ENCODE measurements around the gene ZNF595.
"Not testable (repeated sequence)": the region's sequence is repeated elsewhere in the genome, so short reads cannot be mapped to it uniquely, and the experiment has no call there.

ZNF595 gene

DNA sequence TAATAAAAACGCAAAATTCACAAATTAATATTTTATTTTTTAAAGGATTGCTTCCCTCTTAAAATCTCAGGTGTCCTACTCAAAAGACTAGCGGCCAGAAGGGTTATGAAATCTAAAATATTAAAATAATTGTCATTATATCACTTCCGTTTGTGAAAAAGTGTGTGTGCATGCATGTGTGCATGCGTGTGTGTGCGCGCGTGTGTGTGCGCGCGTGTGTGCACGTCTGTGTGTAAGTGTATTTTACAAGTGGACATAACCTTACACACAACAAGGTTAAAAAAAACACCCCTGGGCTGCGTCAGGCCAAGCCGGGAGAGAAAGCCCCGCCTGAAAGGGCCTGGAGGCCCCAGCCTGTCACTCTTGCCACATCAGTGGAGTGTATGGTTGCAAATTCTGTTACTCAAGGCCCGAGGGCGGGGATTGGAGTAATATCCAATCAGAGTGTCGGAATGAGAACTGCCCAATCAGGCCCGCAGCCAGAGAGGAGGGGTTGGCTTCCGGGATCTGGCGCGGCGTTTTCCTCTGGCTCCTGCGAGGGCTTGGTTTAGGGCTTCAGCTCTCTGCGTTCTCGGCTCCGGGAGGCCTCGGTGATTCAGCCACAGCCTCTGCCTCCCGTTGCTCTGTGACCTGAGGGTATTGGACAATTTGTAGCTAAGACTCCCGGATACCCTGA, at the start of gene ZNF595:
Gene ZNF595 (plus strand): TSS at position 518 of the 676 bp plus-strand sequence. CDS start 168 bp downstream, outside the sequence.
- not testable (repeated sequence) for DNase-seq

GRCh38 chr4:9937-10870, 42.9 kb upstream of the ZNF595 start:
- peak in 1 of 2 donors; percentile 2 for DNase-seq

DNA sequence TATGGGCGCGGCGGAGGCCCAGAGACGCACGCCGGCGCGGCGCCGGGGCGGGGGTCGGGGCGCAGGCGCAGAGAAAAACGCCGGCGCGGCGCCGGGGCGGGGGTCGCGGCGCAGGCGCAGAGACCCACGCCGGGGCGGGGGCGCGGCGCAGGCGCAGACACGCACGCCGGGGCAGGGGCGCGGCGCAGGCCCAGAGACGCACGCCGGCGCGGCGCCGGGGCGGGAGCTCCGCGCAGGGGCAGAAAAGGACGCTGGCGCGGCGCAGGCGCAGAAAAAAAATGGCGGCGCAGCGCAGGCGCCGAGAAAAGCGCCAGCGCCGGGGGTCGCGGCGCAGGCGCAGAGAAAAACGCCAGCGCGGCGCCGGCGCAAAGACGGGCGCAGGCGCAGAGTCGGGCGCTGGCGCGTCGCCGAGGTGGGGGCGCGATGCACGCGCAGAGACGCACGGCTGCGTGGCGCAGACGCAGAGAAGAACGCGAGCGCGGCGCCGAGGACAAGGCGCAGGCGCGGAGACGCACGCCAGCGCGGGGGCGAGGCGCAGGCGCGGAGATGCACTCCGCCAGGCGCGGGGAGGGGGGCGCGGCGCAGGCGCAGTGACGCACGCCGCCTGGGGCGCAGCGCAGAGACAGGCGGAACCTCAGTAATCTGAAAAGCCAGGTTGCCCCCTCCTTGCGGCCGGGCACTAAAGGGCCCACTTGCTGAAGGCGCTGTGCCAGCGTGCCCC, 41.9 kb upstream of the ZNF595 start:
- not testable (repeated sequence) for DNase-seq

- DNase-seq = not testable (repeated sequence)
Measured at GRCh38 chr4:11816-12417, 41.2 kb upstream of the ZNF595 start.

GRCh38 chr4:18128-18527, 35.0 kb upstream of the ZNF595 start:
- not testable (repeated sequence) for DNase-seq

DNA sequence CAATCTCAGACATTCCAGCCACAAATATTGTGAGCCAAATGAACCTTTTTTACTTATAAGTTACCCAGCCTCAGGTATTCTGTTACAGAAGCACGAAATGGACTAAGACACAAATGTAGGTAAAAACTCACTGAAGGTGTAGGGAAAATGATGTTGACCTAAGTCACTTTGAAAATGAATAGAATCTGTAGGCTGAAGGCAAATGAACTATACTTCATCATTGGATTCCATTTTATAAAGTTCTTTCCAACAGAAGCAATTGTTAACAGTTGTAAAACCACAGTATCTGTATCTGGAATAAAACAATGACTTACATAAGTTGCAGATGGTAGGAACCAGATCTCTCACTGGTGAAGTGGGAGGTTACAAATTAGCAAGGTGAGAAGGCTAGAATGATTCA, 34.5 kb upstream of the ZNF595 start:
- not testable (repeated sequence) for DNase-seq

- not testable (repeated sequence) for DNase-seq
Measured at GRCh38 chr4:22882-23281, 30.2 kb upstream of the ZNF595 start.

DNA sequence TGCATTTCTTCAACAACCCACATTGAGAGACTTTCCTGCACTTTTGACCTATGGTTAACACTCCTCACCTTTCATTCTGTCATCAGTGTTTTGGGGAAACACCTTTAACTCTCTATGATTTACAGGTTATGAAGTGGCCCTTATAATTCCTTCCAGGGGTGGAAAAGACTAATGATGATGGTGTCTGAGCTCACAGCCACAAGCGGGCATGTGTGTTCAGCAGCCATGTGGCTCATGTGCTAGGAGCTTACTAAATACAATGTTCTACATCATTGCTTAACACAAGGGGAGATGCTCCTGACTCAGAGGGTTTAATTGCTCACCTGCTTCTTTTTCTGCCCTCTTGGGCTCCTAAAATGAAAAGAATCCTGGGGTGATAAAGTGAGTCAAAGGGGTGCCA, 28.8 kb upstream of the ZNF595 start:
- DNase-seq = not testable (repeated sequence)

GRCh38 chr4:27501-27900, 25.6 kb upstream of the ZNF595 start:
- not testable (repeated sequence) for DNase-seq

DNA sequence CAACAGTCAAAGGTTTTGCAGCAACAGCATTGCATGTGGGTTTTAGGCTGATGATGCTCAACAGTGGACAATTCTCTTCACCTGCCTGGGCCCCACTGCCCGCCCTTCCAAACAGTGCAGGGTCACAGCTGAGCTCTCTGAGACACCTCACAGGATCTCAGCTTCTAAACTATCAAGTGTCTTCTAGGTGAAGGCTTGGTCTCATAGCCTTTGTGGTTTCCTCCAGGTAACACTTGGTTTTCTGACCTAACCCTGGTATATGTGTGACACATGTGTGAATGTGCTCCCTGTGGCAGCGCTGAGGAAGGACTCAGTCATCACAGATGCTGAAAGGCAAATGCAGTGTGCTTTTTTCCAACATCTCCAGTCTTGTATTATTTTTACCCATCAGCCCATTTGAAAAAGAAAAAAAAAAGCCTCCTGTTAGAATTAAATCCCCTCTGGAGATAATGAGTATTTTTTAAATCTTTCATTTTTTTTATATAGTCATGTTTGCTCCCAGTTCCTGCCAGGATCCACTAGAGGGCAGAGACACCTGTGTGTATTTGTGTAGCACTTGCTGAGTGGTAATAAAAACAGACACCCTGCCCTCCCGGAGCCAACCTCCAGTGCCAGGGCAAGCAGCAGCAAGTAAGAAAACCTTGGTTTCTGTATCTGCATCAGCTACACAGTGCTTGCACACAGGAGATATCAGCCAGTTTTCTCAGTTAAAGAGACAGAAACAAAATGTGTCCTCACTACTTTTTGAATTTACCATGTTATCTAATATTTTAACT, 24.2 kb upstream of the ZNF595 start:
- DNase-seq = not testable (repeated sequence)

- DNase-seq = not testable (repeated sequence)
Measured at GRCh38 chr4:33314-33713, 19.8 kb upstream of the ZNF595 start.

DNA sequence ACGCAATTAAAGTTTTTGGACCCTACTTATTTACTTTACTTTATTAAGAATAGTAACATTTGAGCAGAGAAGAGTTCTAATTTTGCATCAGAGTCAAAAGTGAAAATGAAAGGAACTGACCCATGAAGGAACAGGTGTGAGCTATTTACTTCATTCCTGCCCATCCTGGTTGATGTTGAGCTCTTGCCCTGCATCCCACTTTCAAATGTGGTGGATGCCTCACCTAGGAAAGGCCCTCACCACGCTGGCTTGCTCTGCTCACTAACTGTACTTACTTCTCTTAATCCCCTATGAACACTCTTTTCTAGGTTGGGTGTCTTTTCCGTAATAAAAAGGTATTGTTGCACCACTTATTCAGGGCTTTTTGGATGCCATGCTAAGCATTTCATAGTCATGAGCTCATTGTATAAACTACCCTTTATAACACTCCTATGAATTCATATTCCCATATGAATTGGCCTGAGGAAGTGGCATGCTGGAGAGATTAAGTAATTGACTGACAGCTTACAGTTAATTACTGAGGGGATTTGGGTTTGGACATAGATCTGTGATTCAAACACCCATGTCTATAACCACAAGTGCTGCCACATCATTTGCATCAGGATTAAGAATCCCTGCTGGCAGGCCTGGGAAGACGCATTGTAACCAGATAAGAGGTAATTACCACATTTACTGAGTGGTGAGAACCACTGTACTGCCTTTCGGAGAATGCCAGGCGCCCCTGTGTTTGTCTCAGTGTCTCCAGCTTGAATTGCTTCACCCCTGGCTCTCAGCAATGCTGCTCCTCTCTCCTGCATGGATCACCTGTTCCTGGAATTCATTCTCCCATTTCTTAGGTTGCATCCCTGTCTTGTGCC, 16.3 kb upstream of the ZNF595 start:
- not testable (repeated sequence) for DNase-seq

GRCh38 chr4:38202-38601, 14.9 kb upstream of the ZNF595 start:
- not testable (repeated sequence) for DNase-seq

- not testable (repeated sequence) for DNase-seq
Measured at GRCh38 chr4:43375-43774, 9.7 kb upstream of the ZNF595 start.

GRCh38 chr4:51253-51652, 1.9 kb upstream of the ZNF595 start:
- not testable (repeated sequence) for DNase-seq

DNA sequence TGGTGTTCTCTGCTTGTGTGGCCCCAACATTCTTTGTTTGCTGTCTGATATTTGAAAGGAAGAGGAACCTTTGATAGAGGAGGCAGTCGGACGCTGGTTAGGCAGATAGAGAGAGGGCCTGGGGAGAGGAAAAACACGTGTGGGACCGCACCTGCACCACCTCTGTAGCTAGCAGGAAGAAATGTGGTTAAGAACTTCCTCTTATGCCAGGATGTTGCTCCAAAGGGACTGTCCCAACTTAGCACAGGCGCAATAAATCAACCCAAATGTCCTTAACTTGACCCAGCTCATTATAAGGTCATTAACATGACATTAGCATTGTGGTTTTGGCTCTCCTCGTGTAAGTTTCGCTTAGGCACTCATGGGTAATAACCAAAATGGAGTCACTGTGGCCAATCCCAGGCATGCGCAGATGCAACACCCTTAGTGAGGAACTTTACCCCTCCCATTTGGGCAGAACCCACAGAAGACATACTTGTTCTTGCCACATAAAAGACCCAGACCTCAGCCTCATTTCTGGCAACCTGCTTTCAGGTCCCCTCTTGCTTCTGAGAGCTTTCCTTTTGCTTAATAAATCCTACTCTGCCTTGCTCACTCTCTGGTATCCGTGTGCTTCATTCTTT, 1.4 kb upstream of the ZNF595 start:
- not testable (repeated sequence) for DNase-seq

- DNase-seq = not testable (repeated sequence)
Measured at GRCh38 chr4:53521-53920, 400 bp downstream of the ZNF595 start.

GRCh38 chr4:64733-65132, 11.6 kb downstream of the ZNF595 start:
- not testable (repeated sequence) for DNase-seq

DNA sequence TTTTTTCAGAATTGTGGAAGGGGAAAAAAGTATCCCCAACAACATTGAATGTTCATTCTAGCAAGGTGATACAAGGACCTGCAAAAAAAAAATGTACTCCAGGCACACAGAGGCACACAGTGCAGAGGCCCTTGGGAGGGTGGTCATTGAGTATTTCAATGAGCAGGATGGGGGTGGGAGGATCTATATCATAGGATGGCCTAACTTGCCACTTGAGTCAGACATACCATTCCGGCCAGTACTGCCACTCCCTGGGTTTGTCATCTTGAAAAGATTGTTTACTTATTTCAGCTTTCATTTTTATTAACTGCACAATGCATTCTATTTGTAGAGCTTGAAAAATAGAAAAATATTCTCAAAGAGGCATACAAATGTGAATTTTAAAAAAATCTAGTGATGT, 18.7 kb downstream of the ZNF595 start:
- DNase-seq = no peak

DNA sequence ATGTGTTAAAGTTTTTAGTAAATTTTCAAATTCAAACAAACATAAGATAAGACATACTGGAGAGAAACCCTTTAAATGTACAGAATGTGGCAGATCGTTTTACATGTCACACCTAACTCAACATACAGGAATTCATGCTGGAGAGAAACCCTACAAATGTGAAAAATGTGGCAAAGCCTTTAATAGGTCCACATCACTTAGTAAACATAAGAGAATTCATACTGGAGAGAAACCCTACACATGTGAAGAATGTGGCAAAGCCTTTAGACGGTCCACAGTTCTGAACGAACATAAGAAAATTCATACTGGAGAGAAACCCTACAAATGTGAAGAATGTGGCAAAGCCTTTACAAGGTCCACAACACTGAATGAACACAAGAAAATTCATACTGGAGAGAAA, 32.8 kb downstream of the ZNF595 start:
- DNase-seq = no peak
